Esophagus muscularis mucosa (tissue), 3 donors: ENCODE measurements around the gene KRT80.

Experiments
- EP300 ChIP-seq: sonication (generic); formaldehyde crosslinking; IDR thresholded peaks from one replicate; pipeline ENCODE4 v1.6.1; 2017; ENCODE audit warnings: antibody characterized with exemption
- TF ChIP-seq, protein P1 (sequence below), 3 experiments: fragments of 200-600 bp in 2 of 3; fragments of 450-650 bp in 1 of 3; sonication (generic) in 2 of 3; IDR thresholded peaks; one replicate each; pipeline ENCODE4 v1.5.1; 2017 to 2019; ENCODE audit warnings: antibody characterized with exemption in 3 of 3, mild to moderate bottlenecking in 2 of 3, moderate library complexity in 1 of 3

DNA sequence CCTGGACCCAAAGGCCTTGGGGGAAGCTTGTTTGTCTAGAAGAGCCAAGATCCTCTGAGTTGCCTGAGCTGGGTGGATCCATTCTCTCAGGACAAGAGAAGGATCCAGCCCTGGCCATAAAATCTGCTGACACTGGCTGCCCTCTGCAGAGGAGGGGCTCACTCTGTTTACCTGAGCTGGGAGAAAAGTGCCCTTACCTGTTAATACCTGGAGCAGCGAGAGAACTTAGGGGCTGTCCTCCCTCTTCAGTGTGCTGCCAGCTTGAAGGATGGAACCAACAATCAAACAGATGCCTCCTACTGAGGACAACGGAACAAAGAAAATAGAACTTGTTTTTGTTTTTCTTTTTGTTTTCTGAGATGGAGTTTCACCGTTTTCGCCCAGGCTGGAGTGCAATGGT is 33.9 kb upstream of the KRT80 start:
- TF ChIP-seq, protein P1, sequence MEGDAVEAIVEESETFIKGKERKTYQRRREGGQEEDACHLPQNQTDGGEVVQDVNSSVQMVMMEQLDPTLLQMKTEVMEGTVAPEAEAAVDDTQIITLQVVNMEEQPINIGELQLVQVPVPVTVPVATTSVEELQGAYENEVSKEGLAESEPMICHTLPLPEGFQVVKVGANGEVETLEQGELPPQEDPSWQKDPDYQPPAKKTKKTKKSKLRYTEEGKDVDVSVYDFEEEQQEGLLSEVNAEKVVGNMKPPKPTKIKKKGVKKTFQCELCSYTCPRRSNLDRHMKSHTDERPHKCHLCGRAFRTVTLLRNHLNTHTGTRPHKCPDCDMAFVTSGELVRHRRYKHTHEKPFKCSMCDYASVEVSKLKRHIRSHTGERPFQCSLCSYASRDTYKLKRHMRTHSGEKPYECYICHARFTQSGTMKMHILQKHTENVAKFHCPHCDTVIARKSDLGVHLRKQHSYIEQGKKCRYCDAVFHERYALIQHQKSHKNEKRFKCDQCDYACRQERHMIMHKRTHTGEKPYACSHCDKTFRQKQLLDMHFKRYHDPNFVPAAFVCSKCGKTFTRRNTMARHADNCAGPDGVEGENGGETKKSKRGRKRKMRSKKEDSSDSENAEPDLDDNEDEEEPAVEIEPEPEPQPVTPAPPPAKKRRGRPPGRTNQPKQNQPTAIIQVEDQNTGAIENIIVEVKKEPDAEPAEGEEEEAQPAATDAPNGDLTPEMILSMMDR (IDR thresholded peaks at IDR 0.05) = no peak
- TF ChIP-seq EP300 = no peak
